H1 (cell line): ENCODE data around the gene YIPF2.

Experiments used
- CREB1 ChIP-seq: IDR thresholded peaks from 2 replicates; pipeline ENCODE4 v1.6.1; 2012; ENCODE audit warnings: inconsistent platforms
- CTCF ChIP-seq, 3 experiments: IDR thresholded peaks; 1 replicate in 2 of 3; 2 replicates in 1 of 3; pipeline versions ENCODE4 v1.5.1 to v1.6.1; 2011; ENCODE audit warnings: low read length in 3 of 3, mild to moderate bottlenecking in 3 of 3, inconsistent platforms in 2 of 3, low read depth in 1 of 3, moderate library complexity in 1 of 3; ENCODE audit not compliant: insufficient read depth in 1 of 3; ENCODE audit errors: control extremely low read depth in 1 of 3
- EP300 ChIP-seq, 2 experiments: IDR thresholded peaks; 1 replicate in 1 of 2; 2 replicates in 1 of 2; pipeline ENCODE4 v1.6.1; 2011 to 2012; ENCODE audit warnings: low read depth in 2 of 2, low read length in 2 of 2, mild to moderate bottlenecking in 2 of 2, borderline replicate concordance in 1 of 2, inconsistent platforms in 1 of 2, moderate library complexity in 1 of 2
- EZH2 ChIP-seq: fragments of 200-600 bp; sonication (generic); IDR thresholded peaks from 2 replicates; pipeline ENCODE4 v1.7.1; 2012; ENCODE audit warnings: low read depth, mild to moderate bottlenecking, moderate library complexity, low read length, inconsistent platforms; ENCODE audit not compliant: severe bottlenecking
- GABPA ChIP-seq: IDR thresholded peaks from 2 replicates; pipeline ENCODE4 v1.6.1; 2011; ENCODE audit warnings: mild to moderate bottlenecking, low read length, moderate library complexity, borderline replicate concordance; ENCODE audit not compliant: insufficient read depth
- HDAC2 ChIP-seq, 2 experiments: fragments of 300-600 bp in 1 of 2; sonication (generic) in 1 of 2; IDR thresholded peaks; 2 replicates each; pipeline ENCODE4 v1.6.1; 2011 to 2012; ENCODE audit warnings: low read depth in 2 of 2, low read length in 2 of 2, mild to moderate bottlenecking in 2 of 2, moderate library complexity in 2 of 2, borderline replicate concordance in 1 of 2, inconsistent platforms in 1 of 2
- KDM1A ChIP-seq: fragments of 200-600, 300-600 bp; sonication (generic); IDR thresholded peaks from 2 replicates; pipeline ENCODE4 v1.7.1; 2016; ENCODE audit warnings: mild to moderate bottlenecking, low read length, borderline replicate concordance
- MAFK ChIP-seq: IDR thresholded peaks from 2 replicates; pipeline ENCODE4 v1.6.1; 2012; ENCODE audit warnings: low read depth, mild to moderate bottlenecking, improper control_type of control experiment, low read length
- NRF1 ChIP-seq: IDR thresholded peaks from 2 replicates; pipeline ENCODE4 v1.6.1; 2011; ENCODE audit warnings: mild to moderate bottlenecking, low read depth, low read length, improper control_type of control experiment
- POLR2A ChIP-seq, 2 experiments: IDR thresholded peaks; 1 replicate in 1 of 2; 2 replicates in 1 of 2; pipeline ENCODE4 v1.6.1; 2011; ENCODE audit warnings: low read depth in 2 of 2, low read length in 2 of 2, mild to moderate bottlenecking in 2 of 2; ENCODE audit errors: control extremely low read depth in 1 of 2
- TAF1 ChIP-seq: IDR thresholded peaks from 2 replicates; pipeline ENCODE4 v1.6.1; 2011; ENCODE audit warnings: mild to moderate bottlenecking, low read depth, low read length
- TBP ChIP-seq: IDR thresholded peaks from 2 replicates; pipeline ENCODE4 v1.6.1; 2011; ENCODE audit warnings: low read depth, low read length, improper control_type of control experiment
- ZNF274 ChIP-seq: IDR thresholded peaks from 2 replicates; pipeline ENCODE4 v1.7.0; 2012; ENCODE audit warnings: low read length, borderline replicate concordance; ENCODE audit errors: extremely low read depth
- TF ChIP-seq, protein P1 (sequence below): IDR thresholded peaks from 2 replicates; pipeline ENCODE4 v1.6.1; 2011; ENCODE audit warnings: low read length, improper control_type of control experiment

DNA sequence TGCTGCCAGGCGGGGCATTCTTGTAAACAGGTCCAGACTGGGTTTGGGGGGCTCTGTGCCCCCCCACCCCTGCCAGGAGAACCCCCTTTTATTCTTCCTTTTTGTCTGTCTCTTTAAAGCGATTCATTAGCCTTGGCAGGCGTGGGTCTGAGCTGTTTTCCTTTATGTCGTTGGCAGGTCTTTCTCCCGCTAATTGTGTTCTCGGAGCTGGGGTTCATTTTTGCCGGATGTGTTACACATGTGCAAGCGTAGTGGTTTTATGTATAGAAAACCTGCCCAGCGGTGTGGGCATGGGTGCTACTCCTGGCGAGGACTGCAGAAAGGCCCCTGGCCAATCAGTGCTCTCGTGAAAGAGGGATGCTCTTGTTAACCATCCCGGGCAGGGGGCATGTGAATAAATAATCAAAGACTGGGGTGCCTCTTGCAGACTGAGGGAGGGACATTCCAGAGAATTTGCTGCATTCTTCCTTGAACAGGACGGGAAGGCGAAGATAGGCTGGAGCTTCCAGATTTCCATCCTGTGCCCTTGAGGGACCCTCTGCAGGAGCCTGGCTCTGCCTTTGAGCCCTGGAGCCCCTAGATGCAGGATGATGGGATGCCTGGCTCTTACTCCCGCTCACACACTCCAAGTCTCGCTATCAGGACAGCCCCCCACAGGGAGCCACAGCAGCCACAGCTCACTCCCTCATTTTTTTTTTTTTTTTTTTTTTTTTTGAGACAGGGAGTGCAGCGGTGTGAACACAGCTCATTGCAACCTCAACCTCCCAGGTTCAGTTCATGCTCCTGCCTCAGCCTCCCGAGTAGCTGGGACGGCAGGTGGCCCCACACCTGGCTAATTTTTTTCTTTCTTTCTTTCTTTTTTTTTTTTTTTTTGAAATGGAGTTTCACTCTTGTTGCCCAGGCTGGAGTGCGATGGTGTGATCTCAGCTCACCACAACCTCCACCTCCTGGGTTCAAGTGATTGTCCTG lies 43.0 kb downstream of the YIPF2 start:
- TF ChIP-seq CREB1 (no peak), CTCF (IDR thresholded peaks at IDR 0.05; ENCODE audit: control extremely low read depth in 1 of 3, insufficient read depth in 1 of 3, low read depth in 1 of 3, low read length in 3 of 3) (no peak), POLR2A (IDR thresholded peaks at IDR 0.05; ENCODE audit: control extremely low read depth in 1 of 2, low read depth in 2 of 2, low read length in 2 of 2) (no peak), EZH2 (no peak), GABPA (no peak), ZNF274 (no peak), TBP (no peak), KDM1A (no peak), TAF1 (no peak), MAFK (no peak), NRF1 (no peak), HDAC2 (IDR thresholded peaks at IDR 0.05; ENCODE audit: borderline replicate concordance in 1 of 2, low read depth in 2 of 2, low read length in 2 of 2) (no peak), EP300 (IDR thresholded peaks at IDR 0.05; ENCODE audit: borderline replicate concordance in 1 of 2, low read depth in 2 of 2, low read length in 2 of 2) (no peak)
- TF ChIP-seq, protein P1, sequence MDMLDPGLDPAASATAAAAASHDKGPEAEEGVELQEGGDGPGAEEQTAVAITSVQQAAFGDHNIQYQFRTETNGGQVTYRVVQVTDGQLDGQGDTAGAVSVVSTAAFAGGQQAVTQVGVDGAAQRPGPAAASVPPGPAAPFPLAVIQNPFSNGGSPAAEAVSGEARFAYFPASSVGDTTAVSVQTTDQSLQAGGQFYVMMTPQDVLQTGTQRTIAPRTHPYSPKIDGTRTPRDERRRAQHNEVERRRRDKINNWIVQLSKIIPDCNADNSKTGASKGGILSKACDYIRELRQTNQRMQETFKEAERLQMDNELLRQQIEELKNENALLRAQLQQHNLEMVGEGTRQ: no peak
